GM12878 (cell line): Measurements from ENCODE around the gene TRUB2. TPM values are rescaled to one million over a fixed set of nuclear protein-coding genes. Genes with fewer than 3 reads are reported as not detected.

Source experiments
- ATAC-seq: fragments of 200-7000 bp; cut with Tn5 transposase; 3 replicates; pipeline ENCODE4 v1.9.1; 2020; ENCODE audit warnings: mild to moderate bottlenecking, moderate library complexity
- BruUV-seq: library from RNA; stranded (reverse); fragments of 400-500 nt; replicated peaks from 2 replicates; lab custom pipeline; 2021; lab: Mats Ljungman, UMichigan
- CTCF ChIA-PET: fragments of 300-600 bp; sonication (Branson Sonifier 250); formaldehyde crosslinking; extraction: SDS; loops from one replicate; lab custom pipeline; 2021; ENCODE audit warnings: inconsistent platforms; lab: Yijun Ruan, JAX
- POLR2A ChIA-PET: fragments of 350-600 bp; formaldehyde crosslinking; extraction: SDS; loops from one replicate; lab custom pipeline; 2021; ENCODE audit warnings: inconsistent platforms; lab: Charles Lee
- RAD21 ChIA-PET: fragments of 300-600 bp; sonication (Branson Sonifier 250); formaldehyde crosslinking; loops from one replicate; lab custom pipeline; 2023; ENCODE audit warnings: antibody characterized with exemption; ENCODE audit not compliant: unreplicated experiment; lab: Charles Lee
- SMC1A ChIA-PET: fragments of 300-600 bp; sonication (Branson Sonifier 250); formaldehyde crosslinking; loops from one replicate; lab custom pipeline; 2023; ENCODE audit not compliant: unreplicated experiment, uncharacterized antibody; lab: Charles Lee
- DNase-seq: peaks from one replicate; pipeline ENCODE4 v3.0.0-alpha.2; 2011; ENCODE audit warnings: low read depth, low spot score
- FAIRE-seq: peaks from 3 replicates; lab custom pipeline; 2011; peaks lifted over from hg19 to GRCh38; lab: Jason Lieb, UNC
- H2AFZ ChIP-seq: 2 replicates; pipeline ENCODE4 v1.6.0; 2011; ENCODE audit warnings: low read depth, low read length, control low read depth; ENCODE audit not compliant: control insufficient read depth
- H3K27ac ChIP-seq: 2 replicates; pipeline ENCODE4 v1.5.1; 2011; ENCODE audit warnings: control low read depth; ENCODE audit not compliant: control insufficient read depth, insufficient read depth
- H3K27me3 ChIP-seq, 2 experiments: replicated peaks in 1 of 2; 2 replicates each; pipeline versions ENCODE4 v1.6.0 to v1.6.1; 2011; ENCODE audit warnings: low read length in 1 of 2; ENCODE audit not compliant: control insufficient read depth in 2 of 2, insufficient read depth in 2 of 2
- H3K36me3 ChIP-seq, 2 experiments: 2 replicates each; pipeline ENCODE4 v1.5.1; 2011; ENCODE audit warnings: low read length in 1 of 2; ENCODE audit not compliant: control insufficient read depth in 2 of 2, insufficient read depth in 2 of 2
- H3K4me1 ChIP-seq: 2 replicates; pipeline ENCODE4 v1.6.1; 2011; ENCODE audit warnings: mild to moderate bottlenecking, low read length, moderate library complexity, mixed read lengths; ENCODE audit not compliant: control insufficient read depth, insufficient read depth
- H3K4me2 ChIP-seq: 2 replicates; pipeline ENCODE4 v1.6.0; 2011; ENCODE audit warnings: control low read depth; ENCODE audit not compliant: control insufficient read depth, insufficient read depth
- H3K4me3 ChIP-seq: fragments of 200-600 bp; sonication (generic); 2 replicates; pipeline ENCODE4 v1.5.1; 2016
- H3K79me2 ChIP-seq: 2 replicates; pipeline ENCODE4 v1.6.0; 2011; ENCODE audit warnings: low read length; ENCODE audit not compliant: control insufficient read depth, insufficient read depth
- H3K9ac ChIP-seq: 2 replicates; pipeline ENCODE4 v1.8.0; 2011; ENCODE audit warnings: low read length, control low read depth, mixed read lengths; ENCODE audit not compliant: control insufficient read depth, insufficient read depth
- H3K9me3 ChIP-seq: replicated peaks from 3 replicates; pipeline ENCODE4 v1.5.1; 2011; ENCODE audit warnings: mild to moderate bottlenecking, low read length; ENCODE audit not compliant: control insufficient read depth, insufficient read depth
- H4K20me1 ChIP-seq: 2 replicates; pipeline ENCODE4 v1.6.0; 2011; ENCODE audit not compliant: control insufficient read depth, insufficient read depth
- CHD1 ChIP-seq: IDR thresholded peaks from 2 replicates; pipeline ENCODE4 v1.6.1; 2012; ENCODE audit warnings: low read depth, low read length, improper control_type of control experiment
- IKZF1 ChIP-seq: fragments of 450-650 bp; conservative IDR thresholded peaks from 2 replicates; pipeline ENCODE4 v1.6.1; 2017; ENCODE audit warnings: antibody characterized with exemption, mild to moderate bottlenecking
- JUND ChIP-seq: IDR thresholded peaks from 2 replicates; pipeline ENCODE4 v1.6.1; 2012; ENCODE audit warnings: low read depth, mild to moderate bottlenecking, low read length, improper control_type of control experiment, moderate library complexity
- KDM1A ChIP-seq: fragments of 200-600 bp; sonication (generic); IDR thresholded peaks from 2 replicates; pipeline ENCODE4 v1.6.1; 2016; ENCODE audit warnings: borderline replicate concordance
- MTA2 ChIP-seq: fragments of 450-650 bp; IDR thresholded peaks from 2 replicates; pipeline ENCODE4 v1.6.1; 2016; ENCODE audit warnings: low read depth, mild to moderate bottlenecking, moderate library complexity
- NRF1 ChIP-seq: conservative IDR thresholded peaks from 2 replicates; pipeline ENCODE4 v1.6.1; 2011; ENCODE audit warnings: mild to moderate bottlenecking, low read depth, low read length, improper control_type of control experiment
- POLR2A ChIP-seq: IDR thresholded peaks from 2 replicates; pipeline ENCODE4 v1.6.1; 2011; ENCODE audit warnings: low read depth, mild to moderate bottlenecking, low read length
- POLR2AphosphoS2 ChIP-seq: IDR thresholded peaks from 2 replicates; pipeline ENCODE4 v1.6.1; 2011; ENCODE audit warnings: low read depth, mild to moderate bottlenecking, low read length, improper control_type of control experiment, moderate library complexity
- RCOR1 ChIP-seq: conservative IDR thresholded peaks from 2 replicates; pipeline ENCODE4 v1.6.1; 2012; ENCODE audit warnings: low read depth, low read length, improper control_type of control experiment
- RFX5 ChIP-seq: IDR thresholded peaks from 2 replicates; pipeline ENCODE4 v1.6.1; 2011; ENCODE audit warnings: low read depth, low read length, improper control_type of control experiment
- RUNX3 ChIP-seq: IDR thresholded peaks from 2 replicates; pipeline ENCODE4 v1.6.1; 2012; ENCODE audit warnings: low read length, inconsistent platforms
- SIN3A ChIP-seq: IDR thresholded peaks from 2 replicates; pipeline ENCODE4 v1.6.1; 2012; ENCODE audit warnings: low read depth, low read length, improper control_type of control experiment
- YY1 ChIP-seq: IDR thresholded peaks from 2 replicates; pipeline ENCODE4 v1.6.1; 2011; ENCODE audit warnings: low read depth, mild to moderate bottlenecking, low read length
- ZNF274 ChIP-seq: IDR thresholded peaks from one replicate; pipeline ENCODE4 v1.8.0; 2011; ENCODE audit not compliant: insufficient read length, insufficient read depth
- whole genome bisulfite sequencing: methylation state at CpG from one replicate; pipeline ENCODE4 v1.1.6; 2016; ENCODE audit warnings: low lambda C conversion rate; ENCODE audit not compliant: insufficient replicate concordance, insufficient coverage; ENCODE audit errors: missing lambda C conversion rate; 5-methylcytosine and 5-hydroxymethylcytosine counted together
- in situ Hi-C: fragments of 300-500 bp; cut with MboI; formaldehyde crosslinking; loops from 9 replicates; pipeline ENCODE4 v1.14.3; 2018; ENCODE audit warnings: mixed read lengths
- intact Hi-C: fragments of 100-400 bp; cut with micrococcal nuclease; formaldehyde crosslinking; loops from one replicate; pipeline ENCODE4 v1.14.2; 2022; ENCODE audit not compliant: unreplicated experiment
- polyA plus RNA-seq, 11 experiments: library from polyadenylated mRNA; depleted of rRNA in 4 of 11; unstranded in 6 of 11; stranded (reverse) in 5 of 11; fragments of >200 nt; fragmentation: Nextera tagmentation in 4 of 11; fragmentation: Illumina TruSeq in 1 of 11; extraction: Ambion mirVana in 4 of 11; extraction: Trizol in 1 of 11; gene quantifications; 1 replicate in 1 of 11; 2 replicates in 10 of 11; pipeline versions ENCODE4 v1.2.1 to v1.2.3, GENCODE V29; 2011 to 2016; ENCODE audit warnings: inconsistent platforms in 2 of 11, missing spikeins in 2 of 11, low read depth in 1 of 11
- total RNA-seq, 4 experiments: library from RNA; depleted of rRNA in 3 of 4; stranded (reverse); fragments of >200 nt in 3 of 4; fragmentation: Illumina TruSeq in 1 of 4; extraction: Trizol in 1 of 4; gene quantifications; 2 replicates each; pipeline versions ENCODE4 v1.2.1 to v1.2.3, GENCODE V29; 2013 to 2021
- TF ChIP-seq, protein P1 (sequence below): fragments of 450-650 bp; IDR thresholded peaks from 2 replicates; pipeline ENCODE4 v1.6.1; 2017; ENCODE audit warnings: antibody characterized with exemption, mild to moderate bottlenecking, moderate library complexity
- TF ChIP-seq, protein P2 (sequence below): IDR thresholded peaks from 2 replicates; pipeline ENCODE4 v1.6.1; 2012; ENCODE audit warnings: low read length, inconsistent platforms
- TF ChIP-seq, protein P3 (sequence below): fragments of 450-650 bp; formaldehyde crosslinking; IDR thresholded peaks from 2 replicates; pipeline ENCODE4 v1.4.0; 2020; ENCODE audit warnings: mild to moderate bottlenecking, moderate library complexity

Gene TRUB2
- total and polyA plus RNA-seq, 10 of the 15 experiments (the other 5 are each of a cell fraction or from before 2014, with no cell fraction given): 2.8 to 70.5 (median 37.2) TPM

DNA sequence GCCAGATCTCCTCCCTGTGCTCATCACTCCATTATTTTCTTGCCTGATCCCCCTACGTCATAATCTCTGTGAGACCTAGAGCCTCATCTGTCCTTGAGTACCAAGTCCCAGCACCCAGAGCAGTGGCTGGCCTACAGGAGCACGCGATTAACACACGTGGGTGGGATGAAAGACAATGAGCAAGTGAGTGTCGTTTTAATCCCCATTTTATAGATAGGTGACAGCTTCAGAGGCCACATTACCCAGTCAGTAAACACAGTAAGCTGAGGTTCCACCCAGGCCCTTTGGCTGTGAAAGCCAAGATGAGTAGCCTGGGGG lies 17.3 kb downstream of the TRUB2 start:
- peaks cover 3 to 7% of the 10 kb centered on the region in 2 experiments; a peak in 2 of 4 replicates for H3K36me3 ChIP-seq
- DNase-seq (no peak), FAIRE-seq (no peak), ATAC-seq (no peak)
- intact Hi-C loops: no loop called here
- CTCF ChIA-PET: interaction anchor here (1.1 to 2.6 kb wide), 2 partner anchors 10 to 36 kb away, joined by 4 to 9 read pairs; no protein-coding TSS in a partner anchor
- POLR2A ChIA-PET: interaction anchor here (0.6 kb wide), 1 partner anchor 363 kb away, joined by 3 read pairs; no protein-coding TSS in a partner anchor
- SMC1A ChIA-PET: no interaction called here
- no peaks in the 10 kb centered on the region for H3K79me2 ChIP-seq
- RAD21 ChIA-PET: no interaction called here
- no peak overlapping the region for H2AFZ ChIP-seq
- no peaks in the 10 kb centered on the region for H3K4me1 ChIP-seq
- no TSS peak for BruUV-seq
- no peak overlapping the region for H3K9ac ChIP-seq
- no peak overlapping the region for H3K4me2 ChIP-seq
- TF ChIP-seq IKZF1: no peak
- TF ChIP-seq MTA2: no peak
- TF ChIP-seq POLR2AphosphoS2: no peak
- TF ChIP-seq RUNX3: no peak
- TF ChIP-seq, protein P1, sequence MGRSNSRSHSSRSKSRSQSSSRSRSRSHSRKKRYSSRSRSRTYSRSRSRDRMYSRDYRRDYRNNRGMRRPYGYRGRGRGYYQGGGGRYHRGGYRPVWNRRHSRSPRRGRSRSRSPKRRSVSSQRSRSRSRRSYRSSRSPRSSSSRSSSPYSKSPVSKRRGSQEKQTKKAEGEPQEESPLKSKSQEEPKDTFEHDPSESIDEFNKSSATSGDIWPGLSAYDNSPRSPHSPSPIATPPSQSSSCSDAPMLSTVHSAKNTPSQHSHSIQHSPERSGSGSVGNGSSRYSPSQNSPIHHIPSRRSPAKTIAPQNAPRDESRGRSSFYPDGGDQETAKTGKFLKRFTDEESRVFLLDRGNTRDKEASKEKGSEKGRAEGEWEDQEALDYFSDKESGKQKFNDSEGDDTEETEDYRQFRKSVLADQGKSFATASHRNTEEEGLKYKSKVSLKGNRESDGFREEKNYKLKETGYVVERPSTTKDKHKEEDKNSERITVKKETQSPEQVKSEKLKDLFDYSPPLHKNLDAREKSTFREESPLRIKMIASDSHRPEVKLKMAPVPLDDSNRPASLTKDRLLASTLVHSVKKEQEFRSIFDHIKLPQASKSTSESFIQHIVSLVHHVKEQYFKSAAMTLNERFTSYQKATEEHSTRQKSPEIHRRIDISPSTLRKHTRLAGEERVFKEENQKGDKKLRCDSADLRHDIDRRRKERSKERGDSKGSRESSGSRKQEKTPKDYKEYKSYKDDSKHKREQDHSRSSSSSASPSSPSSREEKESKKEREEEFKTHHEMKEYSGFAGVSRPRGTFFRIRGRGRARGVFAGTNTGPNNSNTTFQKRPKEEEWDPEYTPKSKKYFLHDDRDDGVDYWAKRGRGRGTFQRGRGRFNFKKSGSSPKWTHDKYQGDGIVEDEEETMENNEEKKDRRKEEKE: no peak
- TF ChIP-seq KDM1A: no peak
- TF ChIP-seq, protein P2, sequence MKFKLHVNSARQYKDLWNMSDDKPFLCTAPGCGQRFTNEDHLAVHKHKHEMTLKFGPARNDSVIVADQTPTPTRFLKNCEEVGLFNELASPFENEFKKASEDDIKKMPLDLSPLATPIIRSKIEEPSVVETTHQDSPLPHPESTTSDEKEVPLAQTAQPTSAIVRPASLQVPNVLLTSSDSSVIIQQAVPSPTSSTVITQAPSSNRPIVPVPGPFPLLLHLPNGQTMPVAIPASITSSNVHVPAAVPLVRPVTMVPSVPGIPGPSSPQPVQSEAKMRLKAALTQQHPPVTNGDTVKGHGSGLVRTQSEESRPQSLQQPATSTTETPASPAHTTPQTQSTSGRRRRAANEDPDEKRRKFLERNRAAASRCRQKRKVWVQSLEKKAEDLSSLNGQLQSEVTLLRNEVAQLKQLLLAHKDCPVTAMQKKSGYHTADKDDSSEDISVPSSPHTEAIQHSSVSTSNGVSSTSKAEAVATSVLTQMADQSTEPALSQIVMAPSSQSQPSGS: no peak
- no peak for TF ChIP-seq ZNF274
- no peak for TF ChIP-seq CHD1
- TF ChIP-seq, protein P3, sequence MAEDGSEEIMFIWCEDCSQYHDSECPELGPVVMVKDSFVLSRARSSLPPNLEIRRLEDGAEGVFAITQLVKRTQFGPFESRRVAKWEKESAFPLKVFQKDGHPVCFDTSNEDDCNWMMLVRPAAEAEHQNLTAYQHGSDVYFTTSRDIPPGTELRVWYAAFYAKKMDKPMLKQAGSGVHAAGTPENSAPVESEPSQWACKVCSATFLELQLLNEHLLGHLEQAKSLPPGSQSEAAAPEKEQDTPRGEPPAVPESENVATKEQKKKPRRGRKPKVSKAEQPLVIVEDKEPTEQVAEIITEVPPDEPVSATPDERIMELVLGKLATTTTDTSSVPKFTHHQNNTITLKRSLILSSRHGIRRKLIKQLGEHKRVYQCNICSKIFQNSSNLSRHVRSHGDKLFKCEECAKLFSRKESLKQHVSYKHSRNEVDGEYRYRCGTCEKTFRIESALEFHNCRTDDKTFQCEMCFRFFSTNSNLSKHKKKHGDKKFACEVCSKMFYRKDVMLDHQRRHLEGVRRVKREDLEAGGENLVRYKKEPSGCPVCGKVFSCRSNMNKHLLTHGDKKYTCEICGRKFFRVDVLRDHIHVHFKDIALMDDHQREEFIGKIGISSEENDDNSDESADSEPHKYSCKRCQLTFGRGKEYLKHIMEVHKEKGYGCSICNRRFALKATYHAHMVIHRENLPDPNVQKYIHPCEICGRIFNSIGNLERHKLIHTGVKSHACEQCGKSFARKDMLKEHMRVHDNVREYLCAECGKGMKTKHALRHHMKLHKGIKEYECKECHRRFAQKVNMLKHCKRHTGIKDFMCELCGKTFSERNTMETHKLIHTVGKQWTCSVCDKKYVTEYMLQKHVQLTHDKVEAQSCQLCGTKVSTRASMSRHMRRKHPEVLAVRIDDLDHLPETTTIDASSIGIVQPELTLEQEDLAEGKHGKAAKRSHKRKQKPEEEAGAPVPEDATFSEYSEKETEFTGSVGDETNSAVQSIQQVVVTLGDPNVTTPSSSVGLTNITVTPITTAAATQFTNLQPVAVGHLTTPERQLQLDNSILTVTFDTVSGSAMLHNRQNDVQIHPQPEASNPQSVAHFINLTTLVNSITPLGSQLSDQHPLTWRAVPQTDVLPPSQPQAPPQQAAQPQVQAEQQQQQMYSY (CRISPR knock-in tag): no peak
- TF ChIP-seq RCOR1: no peak
- TF ChIP-seq YY1: no peak
- no peak for TF ChIP-seq POLR2A
- no peak for TF ChIP-seq SIN3A
- no peak for TF ChIP-seq JUND
- TF ChIP-seq RFX5: no peak
- TF ChIP-seq NRF1: no peak
- no peaks in the 10 kb centered on the region for H4K20me1 ChIP-seq
- WGBS: 64% methylated on average over 5 of the region's 5 CpGs
- no peak overlapping the region for H3K4me3 ChIP-seq
- H3K27me3 ChIP-seq: no peaks in the 10 kb centered on the region
- H3K9me3 ChIP-seq: no peaks in the 10 kb centered on the region
- in situ Hi-C loops: no loop called here
- no peak overlapping the region for H3K27ac ChIP-seq
